Left renal cortex interstitium (tissue), 4 donors: ENCODE results near the gene CIDEB. TPM values are rescaled to one million over a fixed set of nuclear protein-coding genes. Genes with fewer than 3 reads are reported as not detected.

Experiments used
- DNase-seq, 4 donors: peaks; one replicate each; pipeline ENCODE4 v3.0.0-alpha.2; 2013; ENCODE audit warnings: low read depth in 4 of 4, low spot score in 2 of 4, missing footprints in 1 of 4
- polyA plus RNA-seq, 4 donors: library from polyadenylated mRNA; unstranded; fragments of 120-200 nt; gene quantifications; one replicate each; pipeline ENCODE4 v1.2.1, GENCODE V29; 2013; ENCODE audit not compliant: insufficient read length in 4 of 4

CIDEB gene
- polyA plus RNA-seq, 4 donors = 22.4 to 25.3 (median 23.9) TPM

- no peak for DNase-seq
Measured at GRCh38 chr14:24314377-24315193, 6.8 kb upstream of the CIDEB start.

- no peak for DNase-seq
Measured at GRCh38 chr14:24313913-24314312, 6.1 kb upstream of the CIDEB start.

GRCh38 chr14:24312736-24313507, 5.1 kb upstream of the CIDEB start:
- DNase-seq = no peak

- DNase-seq = no peak
Measured at GRCh38 chr14:24311837-24312615, 4.2 kb upstream of the CIDEB start.

GRCh38 chr14:24310646-24311604, 3.1 kb upstream of the CIDEB start, which contains the start of gene LTB4R:
Gene LTB4R (plus strand): TSS chr14:24311502. CDS start chr14:24315652, 4,150 bp downstream.
- peak in 1 of 4 donors; percentile 55 for DNase-seq

- no peak for DNase-seq
Measured at GRCh38 chr14:24310265-24310645, 2.5 kb upstream of the CIDEB start.

- DNase-seq = no peak
Measured at GRCh38 chr14:24309538-24310264, 1.9 kb upstream of the CIDEB start, which contains the start of gene LTB4R2. Gene LTB4R2 (plus strand): TSS chr14:24310140. CDS start chr14:24310665, 525 bp downstream.

GRCh38 chr14:24308342-24309124, 756 bp upstream of the CIDEB start:
- no peak for DNase-seq

GRCh38 chr14:24307156-24307574, 612 bp downstream of the CIDEB start:
- no peak for DNase-seq

GRCh38 chr14:24304019-24304387, 3.8 kb downstream of the CIDEB start:
- DNase-seq = no peak

- DNase-seq = no peak
Measured at GRCh38 chr14:24300326-24300980, 7.3 kb downstream of the CIDEB start.

- peak; percentile 59 to 87 (median 84) for DNase-seq
Measured at GRCh38 chr14:24299255-24300191, 8.3 kb downstream of the CIDEB start, which contains the start of the genes DHRS1 and NOP9. Gene DHRS1 (minus strand): TSS chr14:24299780. CDS start chr14:24299106, 674 bp downstream. Gene NOP9 (plus strand): TSS chr14:24299850. CDS start chr14:24299955, 105 bp downstream.

- DNase-seq = no peak
Measured at GRCh38 chr14:24298892-24299254, 8.9 kb downstream of the CIDEB start.

- no peak for DNase-seq
Measured at GRCh38 chr14:24297190-24297964, 10.4 kb downstream of the CIDEB start.

GRCh38 chr14:24296341-24297157, 11.2 kb downstream of the CIDEB start:
- DNase-seq = no peak
